Measurements from ENCODE around the gene MEF2D.

The MEF2D gene

DNA sequence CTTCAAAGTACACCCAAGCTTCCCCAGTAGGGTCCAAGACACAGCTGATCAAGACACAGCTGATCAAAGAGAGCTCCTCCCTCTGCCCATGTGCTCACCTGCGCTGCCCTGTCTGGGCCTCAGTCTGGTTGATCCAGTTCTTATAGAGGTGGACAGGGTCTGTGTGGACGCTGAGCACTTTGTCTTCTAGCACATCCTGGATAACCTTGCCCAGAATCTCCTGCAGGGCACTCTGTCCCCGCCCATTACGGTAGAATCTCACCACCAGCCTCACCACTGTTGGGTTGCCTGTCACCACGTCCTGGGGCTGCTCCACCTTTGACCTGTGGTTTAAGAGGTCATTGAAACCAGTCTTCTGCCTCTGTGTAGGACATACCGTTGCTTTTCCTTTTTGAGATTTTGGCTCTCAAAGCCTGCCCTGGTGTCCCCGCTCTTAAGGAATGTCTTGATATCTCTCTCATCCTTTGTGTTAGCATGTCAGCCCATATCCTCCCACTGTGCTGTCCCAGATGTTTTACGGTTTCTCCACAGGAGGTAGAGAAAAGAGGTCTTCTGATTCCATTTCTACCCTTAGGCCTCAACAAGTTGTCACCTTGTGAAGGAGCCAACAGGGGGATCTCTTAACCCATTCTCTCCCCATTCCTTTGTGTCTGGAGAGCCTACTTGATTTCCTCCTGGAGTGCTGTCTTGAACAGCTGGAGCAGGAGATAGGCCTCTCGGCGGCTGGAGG is 38.3 kb upstream of the MEF2D start:
- Histone ChIP-seq H3K4me3 (replicated peaks; ENCODE audit: insufficient read depth, low read length) (no peak overlapping the region), H3K27me3 (ENCODE audit: insufficient read depth, poor library complexity, severe bottlenecking) (no peaks in the 10 kb centered on the region), H3K27ac (replicated peaks) (no peak overlapping the region)
- TF ChIP-seq POLR2AphosphoS5 (IDR thresholded peaks at IDR 0.05; ENCODE audit: low read depth) (no peak), REST (IDR thresholded peaks at IDR 0.05; ENCODE audit: insufficient replicate concordance, low read depth) (no peak), GABPA (IDR thresholded peaks at IDR 0.05; ENCODE audit: low read depth) (no peak), CTCF (IDR thresholded peaks at IDR 0.05; ENCODE audit: insufficient read depth, low read length) (no peak), SPI1 (IDR thresholded peaks at IDR 0.05; ENCODE audit: borderline replicate concordance, low read depth) (no peak)
- DNase-seq (ENCODE audit: low read depth in 1 of 2, low spot score in 1 of 2), result no peak

DNA sequence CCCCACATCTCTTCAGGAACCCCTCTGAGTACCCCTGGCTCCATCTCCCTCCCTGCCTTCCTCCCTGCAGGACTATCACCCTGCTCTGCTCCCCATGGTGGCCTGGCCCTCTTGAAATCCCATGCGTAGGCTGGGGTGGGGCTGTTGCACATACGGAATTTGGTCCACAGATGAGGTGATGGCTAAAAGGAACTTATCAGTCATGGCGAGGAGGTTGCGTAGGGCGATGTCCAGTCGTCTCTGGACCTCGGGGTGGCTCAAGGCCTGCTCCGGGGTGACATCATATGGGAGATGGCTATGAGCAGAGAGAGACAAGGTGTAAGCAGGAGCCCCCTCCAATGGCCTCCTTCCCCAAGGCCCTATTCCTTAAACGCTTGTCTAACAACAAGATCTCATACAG is 36.5 kb upstream of the MEF2D start:
- Histone ChIP-seq H3K4me3 (replicated peaks; ENCODE audit: insufficient read depth, low read length) (no peak overlapping the region), H3K27me3 (ENCODE audit: insufficient read depth, poor library complexity, severe bottlenecking) (no peaks in the 10 kb centered on the region), H3K27ac (replicated peaks) (no peak overlapping the region)
- TF ChIP-seq SPI1 (IDR thresholded peaks at IDR 0.05; ENCODE audit: borderline replicate concordance, low read depth) (no peak), POLR2AphosphoS5 (IDR thresholded peaks at IDR 0.05; ENCODE audit: low read depth) (no peak), CTCF (IDR thresholded peaks at IDR 0.05; ENCODE audit: insufficient read depth, low read length) (no peak), REST (IDR thresholded peaks at IDR 0.05; ENCODE audit: insufficient replicate concordance, low read depth) (no peak), GABPA (IDR thresholded peaks at IDR 0.05; ENCODE audit: low read depth) (no peak)
- DNase-seq (ENCODE audit: low read depth in 1 of 2, low spot score in 1 of 2), result no peak

- TF ChIP-seq GABPA (IDR thresholded peaks at IDR 0.05; ENCODE audit: low read depth) (no peak), POLR2AphosphoS5 (IDR thresholded peaks at IDR 0.05; ENCODE audit: low read depth) (no peak), REST (IDR thresholded peaks at IDR 0.05; ENCODE audit: insufficient replicate concordance, low read depth) (no peak), SPI1 (IDR thresholded peaks at IDR 0.05; ENCODE audit: borderline replicate concordance, low read depth) (no peak), CTCF (IDR thresholded peaks at IDR 0.05; ENCODE audit: insufficient read depth, low read length) (no peak)
- Histone ChIP-seq H3K4me3 (replicated peaks; ENCODE audit: insufficient read depth, low read length) (no peak overlapping the region), H3K27ac (replicated peaks) (no peak overlapping the region), H3K27me3 (ENCODE audit: insufficient read depth, poor library complexity, severe bottlenecking) (no peaks in the 10 kb centered on the region)
- DNase-seq (ENCODE audit: low read depth in 1 of 2, low spot score in 1 of 2), result no peak
Measured at GRCh38 chr1:156534424-156535060, 34.0 kb upstream of the MEF2D start.

Data from HL-60 (cell line).